GM21825 (cell line): Measurements from ENCODE around the gene CDC42.
A peak's percentile ranks its signal among the peaks of the same experiment; 100 is the strongest.

Source experiments
- ATAC-seq: cut with Tn5 transposase; IDR thresholded peaks from one replicate; pipeline ENCODE4 v1.9.1; 2021; ENCODE audit warnings: mild to moderate bottlenecking, moderate library complexity; ENCODE audit not compliant: unreplicated experiment

CDC42 gene

DNA sequence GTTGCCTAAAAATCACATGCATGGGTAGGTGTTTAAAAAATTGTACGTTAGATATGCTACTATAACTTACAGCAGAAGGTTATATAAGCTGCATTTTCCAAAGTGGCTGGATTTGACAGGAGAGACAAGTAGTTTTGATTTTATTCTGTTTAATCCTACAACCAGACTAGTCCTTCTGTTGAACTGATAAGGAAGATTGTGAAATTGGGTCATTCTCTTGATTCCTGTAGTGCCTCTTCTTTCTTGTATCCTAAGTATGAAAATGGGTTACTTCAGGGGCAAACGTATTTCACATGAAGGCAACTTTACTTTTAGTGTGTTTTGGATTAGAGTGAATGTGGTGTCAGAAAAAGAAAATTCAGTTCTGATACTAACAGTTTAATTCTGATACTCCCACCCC is 19.0 kb downstream of the CDC42 start:
- ATAC-seq = no peak

DNA sequence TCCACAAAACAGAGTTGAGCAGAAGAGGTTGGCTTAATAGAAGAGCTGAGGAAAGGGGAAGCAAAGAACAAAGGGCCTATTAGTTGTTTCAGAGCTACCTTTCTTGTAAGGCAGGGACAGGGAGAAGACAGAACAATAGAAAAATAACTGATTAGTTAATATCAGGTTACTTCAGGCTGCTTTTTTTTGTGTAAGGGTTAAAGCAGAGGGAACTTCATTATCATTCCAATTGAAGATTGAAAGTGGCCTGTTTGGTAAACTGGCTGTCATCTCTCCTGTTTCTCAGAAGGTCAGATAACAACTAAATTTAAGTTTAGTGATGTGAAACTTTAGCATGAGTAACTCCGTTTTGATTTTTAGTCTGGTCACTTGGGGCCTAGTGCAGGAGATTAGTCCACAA is 22.3 kb downstream of the CDC42 start:
- no peak for ATAC-seq

DNA sequence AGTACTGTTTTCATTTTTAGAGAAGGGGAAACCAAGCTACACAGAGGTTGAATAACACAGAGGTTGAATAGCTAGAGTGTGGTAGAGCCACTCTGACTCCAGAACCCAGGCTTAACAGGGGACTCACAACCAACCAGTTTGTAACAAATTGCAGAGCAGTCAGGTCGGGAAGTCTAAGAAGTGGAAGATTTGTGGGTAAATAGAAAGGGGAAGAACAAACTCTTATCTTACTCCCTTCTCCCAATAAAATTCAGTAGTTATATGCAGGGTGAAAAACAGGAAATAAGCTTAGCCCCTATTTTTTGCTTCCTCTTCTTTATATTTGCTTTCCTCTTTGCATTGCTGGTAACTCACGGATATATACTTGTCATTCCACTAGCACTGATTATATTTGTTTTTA is 23.2 kb downstream of the CDC42 start:
- no peak for ATAC-seq

- ATAC-seq = no peak
Observed at GRCh38 chr1:22076346-22076745, 23.8 kb downstream of the CDC42 start.

- no peak for ATAC-seq
Observed at GRCh38 chr1:22077728-22078127, 25.2 kb downstream of the CDC42 start.

GRCh38 chr1:22078133-22078532 is 25.6 kb downstream of the CDC42 start:
- ATAC-seq = no peak

- ATAC-seq = no peak
Observed at GRCh38 chr1:22080191-22080590, 27.7 kb downstream of the CDC42 start.

DNA sequence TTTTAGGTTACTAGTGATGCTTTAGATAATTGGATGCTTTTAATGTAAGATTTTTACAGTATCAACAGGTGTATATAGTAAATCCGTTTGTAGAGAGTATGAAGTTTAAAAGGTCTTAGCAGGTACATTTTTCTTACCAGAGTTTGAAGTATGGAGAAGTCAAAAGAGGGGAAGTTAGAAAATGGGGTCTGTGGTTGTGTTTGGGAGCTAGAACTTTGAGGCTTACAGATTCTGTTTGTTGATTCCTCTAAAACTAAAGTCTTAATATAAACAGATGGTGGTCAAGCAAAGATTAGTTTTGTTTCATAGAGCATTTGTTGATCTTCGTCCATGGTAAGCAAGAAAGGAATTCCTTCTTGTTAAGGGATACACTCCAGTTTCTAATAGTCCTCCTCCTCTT is 35.8 kb downstream of the CDC42 start:
- no peak for ATAC-seq

- ATAC-seq = no peak
Observed at GRCh38 chr1:22089134-22089571, 36.6 kb downstream of the CDC42 start.

DNA sequence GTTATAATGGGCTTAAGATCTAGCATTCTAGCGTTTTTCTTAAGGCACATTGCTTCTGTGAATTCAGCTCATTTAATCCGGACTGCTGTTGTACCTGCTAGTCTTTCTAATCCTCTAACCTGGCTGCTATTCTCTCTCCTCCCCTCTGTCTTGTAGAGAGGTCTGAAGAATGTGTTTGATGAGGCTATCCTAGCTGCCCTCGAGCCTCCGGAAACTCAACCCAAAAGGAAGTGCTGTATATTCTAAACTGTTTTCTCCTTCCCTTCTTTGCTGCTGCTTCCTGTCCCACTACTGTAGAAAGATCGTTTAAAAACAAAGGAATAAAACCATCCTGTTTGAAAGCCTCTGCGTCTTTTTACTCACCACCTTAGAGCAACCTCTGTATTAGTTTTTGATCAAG is 37.3 kb downstream of the CDC42 start:
- ATAC-seq = no peak

DNA sequence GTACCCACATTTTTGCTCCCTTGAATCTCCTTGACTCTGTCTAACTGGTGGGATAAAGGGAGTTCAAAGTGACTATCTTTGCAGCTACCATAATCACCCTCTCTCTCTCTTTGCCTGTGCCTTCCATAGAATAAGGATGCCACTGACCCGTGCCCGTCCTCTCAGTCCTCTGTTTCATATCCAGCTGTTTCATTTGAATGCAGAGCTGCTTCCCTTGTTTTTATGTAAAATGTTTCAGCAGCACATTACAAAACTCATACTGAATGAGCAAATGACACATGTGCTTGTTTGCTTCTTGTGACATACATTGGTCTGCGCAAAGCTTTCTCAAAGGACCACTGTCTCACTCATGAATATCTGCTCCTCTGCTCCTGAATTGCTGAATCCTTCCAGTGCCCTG is 38.4 kb downstream of the CDC42 start:
- no peak for ATAC-seq

DNA sequence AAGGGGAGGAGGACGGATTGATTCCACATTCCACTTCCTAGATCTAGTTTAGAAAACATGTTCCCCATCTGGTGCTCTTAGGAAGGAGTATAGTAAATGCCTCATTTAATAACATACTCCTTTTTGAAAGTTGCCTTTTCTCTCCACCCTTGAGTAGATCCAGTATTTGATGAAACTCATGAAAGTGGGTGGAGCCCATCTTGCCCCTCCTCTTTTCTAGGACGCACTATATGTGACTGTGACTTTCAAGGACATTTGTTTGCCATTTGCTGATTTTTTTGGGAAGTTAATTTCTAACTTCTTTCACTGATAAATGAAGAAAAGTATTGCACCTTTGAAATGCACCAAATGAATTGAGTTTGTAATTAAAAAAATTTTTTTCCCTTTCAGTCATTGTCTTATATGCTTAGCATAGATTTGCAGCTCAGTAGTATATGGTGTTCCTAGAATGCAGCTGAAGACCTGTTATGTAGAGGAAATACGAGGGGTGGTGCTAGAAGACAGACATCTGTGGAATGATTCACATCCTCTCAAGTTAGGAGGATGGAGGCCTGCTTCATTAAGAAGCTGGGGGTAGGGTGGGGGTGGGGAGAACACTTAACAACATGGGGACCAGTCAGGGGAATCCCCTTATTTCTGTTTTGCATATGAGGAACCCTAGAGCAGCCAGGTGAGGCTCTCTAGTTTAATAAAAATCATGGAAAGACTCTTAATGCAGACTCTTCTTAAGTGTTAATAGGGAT is 39.7 kb downstream of the CDC42 start:
- ATAC-seq = peak; percentile 36

- no peak for ATAC-seq
Observed at GRCh38 chr1:22093513-22093912, 41.0 kb downstream of the CDC42 start.

- ATAC-seq = no peak
Observed at GRCh38 chr1:22096036-22096435, 43.5 kb downstream of the CDC42 start.

- no peak for ATAC-seq
Observed at GRCh38 chr1:22096463-22096862, 44.0 kb downstream of the CDC42 start.

GRCh38 chr1:22098752-22099151 is 46.2 kb downstream of the CDC42 start:
- ATAC-seq = no peak

DNA sequence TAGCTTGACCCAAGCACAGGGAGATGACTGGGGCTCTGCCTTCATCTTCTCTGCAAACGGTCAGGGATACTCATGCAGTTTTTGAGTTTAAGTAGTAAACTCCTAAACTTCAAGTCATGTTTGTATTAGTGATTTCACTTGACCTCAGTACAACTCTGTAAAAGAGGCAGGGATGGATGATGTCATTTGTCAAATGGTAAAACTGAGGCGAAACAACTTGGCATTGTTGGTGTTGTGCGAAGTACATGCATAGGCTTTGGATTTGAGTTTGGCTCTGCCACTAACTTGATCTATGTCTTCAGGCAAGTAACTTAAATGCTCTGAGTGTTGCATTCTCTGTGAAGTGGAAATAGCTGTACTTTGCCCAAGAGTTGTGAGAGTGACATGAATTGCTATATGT is 47.7 kb downstream of the CDC42 start:
- ATAC-seq = no peak

DNA sequence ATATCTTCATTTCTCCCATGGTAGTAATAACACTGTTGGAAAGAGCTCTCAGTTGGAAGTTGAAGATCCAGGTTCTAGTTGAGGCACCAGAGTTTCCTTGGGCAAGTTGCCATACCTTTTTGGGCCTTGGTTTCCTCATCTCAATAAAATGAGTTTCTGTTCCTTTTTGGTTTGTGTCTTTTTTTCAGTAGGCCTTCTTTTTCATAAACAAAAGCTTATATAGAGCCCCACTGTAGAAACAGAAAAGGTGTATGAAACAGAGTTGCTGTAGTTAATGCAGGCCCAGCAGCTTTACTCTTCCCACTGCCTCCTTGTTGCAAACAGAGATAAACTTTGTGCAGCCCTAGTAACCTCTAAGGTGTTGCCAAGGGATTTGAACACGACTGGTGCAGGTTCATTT is 48.7 kb downstream of the CDC42 start:
- ATAC-seq = no peak

DNA sequence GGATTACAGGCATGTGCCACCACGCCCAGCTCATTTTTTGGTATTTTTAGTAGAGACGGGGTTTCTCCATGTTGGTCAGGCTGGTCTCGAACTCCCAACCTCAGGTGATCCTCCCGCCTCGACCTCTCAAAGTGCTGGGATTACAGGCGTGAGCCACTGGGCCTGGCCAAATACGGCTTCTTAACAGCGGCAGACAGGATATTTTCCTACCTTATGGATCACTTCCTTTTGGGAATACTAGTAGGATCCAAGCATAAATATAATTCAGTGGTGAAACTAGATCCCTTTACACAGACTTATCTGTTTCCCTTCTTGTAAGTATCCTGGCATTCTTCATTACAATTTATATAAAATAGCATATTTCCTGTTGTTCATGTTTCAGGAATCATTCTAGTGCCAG is 49.5 kb downstream of the CDC42 start:
- ATAC-seq = no peak

DNA sequence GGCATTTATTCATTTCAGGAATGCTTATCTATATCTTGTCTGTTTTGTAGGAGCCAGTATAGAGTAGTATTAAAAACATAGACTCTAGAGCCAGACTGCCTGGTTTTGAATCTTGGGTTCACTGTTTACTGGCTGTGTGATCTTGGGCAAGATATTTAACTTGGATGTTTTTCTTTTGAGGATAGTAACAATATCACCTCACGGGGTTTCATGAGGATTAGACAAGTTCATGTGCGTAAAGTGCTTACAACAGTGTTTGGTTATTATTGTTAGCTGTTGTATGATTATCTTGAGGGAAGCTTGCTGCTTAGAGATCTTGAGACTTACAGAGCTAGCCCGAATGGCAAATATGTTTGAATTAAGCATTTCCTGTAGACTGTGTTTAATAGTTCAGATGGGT is 50.2 kb downstream of the CDC42 start:
- no peak for ATAC-seq

- ATAC-seq = no peak
Observed at GRCh38 chr1:22104094-22104493, 51.6 kb downstream of the CDC42 start.

DNA sequence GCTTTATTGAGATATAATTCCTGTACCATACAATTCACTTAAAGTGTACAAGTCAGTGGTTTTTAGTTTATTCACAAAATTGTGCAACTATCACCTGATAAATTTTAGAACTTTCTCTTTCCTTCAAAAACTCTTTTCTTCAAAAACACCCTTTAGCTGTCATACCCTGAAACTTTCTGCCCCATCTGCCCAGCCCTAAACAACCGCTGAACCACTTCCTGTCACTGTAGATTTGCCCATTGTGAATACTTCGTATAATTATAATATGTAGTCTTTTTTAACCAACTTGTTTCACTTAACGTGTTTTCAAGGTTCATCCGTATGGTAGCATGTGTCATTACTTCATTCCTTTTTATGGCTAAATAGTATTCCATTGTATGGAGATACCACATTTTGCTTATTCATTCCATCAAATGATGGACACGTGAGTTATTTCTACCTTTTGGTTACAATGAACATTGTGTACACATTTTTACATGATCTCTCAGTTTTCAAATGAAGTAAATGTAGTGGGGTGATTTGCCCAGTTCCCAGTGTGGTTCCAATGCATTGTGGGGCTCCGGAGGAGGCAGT is 52.4 kb downstream of the CDC42 start:
- no peak for ATAC-seq
